OCI-LY3 (cell line): ENCODE data around the gene ACTA2.

ENCODE experiments used
- H2AFZ ChIP-seq: fragments of 200-600, 300-600 bp; shearing (Covaris generic); 2 replicates; pipeline ENCODE4 v1.6.0; 2014; ENCODE audit warnings: antibody characterized with exemption, low read depth, low read length
- H3K27ac ChIP-seq: fragments of 200-600, 300-600 bp; sonication (generic); 2 replicates; pipeline ENCODE4 v1.5.1; 2014; ENCODE audit warnings: mild to moderate bottlenecking, low read length, moderate library complexity, mixed read lengths
- H3K27me3 ChIP-seq: fragments of 200-600, 300-600 bp; sonication (generic); 2 replicates; pipeline ENCODE4 v1.6.1; 2014; ENCODE audit warnings: low read depth, low read length, mixed read lengths
- H3K36me3 ChIP-seq: fragments of 200-600, 300-600 bp; sonication (generic); replicated peaks from 2 replicates; pipeline ENCODE3; 2014; ENCODE audit warnings: low read depth, low read length, mixed read lengths
- H3K4me1 ChIP-seq: fragments of 300-600, 200-600 bp; sonication (generic); 2 replicates; pipeline ENCODE4 v1.6.1; 2014; ENCODE audit warnings: low read length, mixed read lengths
- H3K4me2 ChIP-seq: fragments of 200-600, 300-600 bp; sonication (generic); 2 replicates; pipeline ENCODE4 v1.6.1; 2014; ENCODE audit warnings: low read length, mixed read lengths
- H3K4me3 ChIP-seq: fragments of 300-600, 200-600 bp; sonication (generic); 2 replicates; pipeline ENCODE4 v1.5.1; 2014; ENCODE audit warnings: antibody characterized with exemption, mild to moderate bottlenecking, low read length, moderate library complexity
- H3K79me2 ChIP-seq: fragments of 300-600, 200-600 bp; shearing (Covaris generic); 2 replicates; pipeline ENCODE4 v1.6.1; 2014; ENCODE audit warnings: mild to moderate bottlenecking, low read length, mixed read lengths
- H3K9ac ChIP-seq: fragments of 300-600, 200-600 bp; shearing (Covaris generic); 2 replicates; pipeline ENCODE4 v1.6.0; 2014; ENCODE audit warnings: mild to moderate bottlenecking, low read length, moderate library complexity
- H3K9me3 ChIP-seq: fragments of 200-600, 300-600 bp; shearing (Covaris generic); 2 replicates; pipeline ENCODE4 v1.6.1; 2014; ENCODE audit warnings: low read length, mixed read lengths; ENCODE audit not compliant: insufficient read depth
- H4K20me1 ChIP-seq: fragments of 200-600, 300-600 bp; sonication (generic); 2 replicates; pipeline ENCODE4 v1.6.1; 2016; ENCODE audit warnings: low read length, mixed read lengths; ENCODE audit not compliant: insufficient read depth
- CTCF ChIP-seq: fragments of 200-600, 300-600 bp; sonication (generic); IDR thresholded peaks from 2 replicates; pipeline ENCODE4 v1.5.1; 2014; ENCODE audit warnings: antibody characterized with exemption, low read length, low read depth
- EZH2phosphoT487 ChIP-seq: fragments of 200-600 bp; shearing (Covaris generic); IDR thresholded peaks from 2 replicates; pipeline ENCODE4 v1.6.1; 2018; ENCODE audit warnings: antibody characterized with exemption, mixed run types, low read depth

ACTA2 gene

GRCh38 chr10:88915781-88916180 is 36.8 kb downstream of the ACTA2 start:
- Histone ChIP-seq H3K27ac (no peak overlapping the region), H4K20me1 (no peaks in the 10 kb centered on the region), H3K36me3 (peaks cover 11% of the 10 kb centered on the region), H3K4me3 (no peak overlapping the region), H3K79me2 (no peaks in the 10 kb centered on the region), H3K9me3 (no peaks in the 10 kb centered on the region), H3K4me1 (no peaks in the 10 kb centered on the region), H3K27me3 (no peaks in the 10 kb centered on the region), H2AFZ (no peak overlapping the region), H3K4me2 (no peak overlapping the region), H3K9ac (no peak overlapping the region)
- TF ChIP-seq EZH2phosphoT487, result no peak
- TF ChIP-seq CTCF, result no peak

GRCh38 chr10:88913788-88914187 is 38.8 kb downstream of the ACTA2 start:
- H3K4me2 ChIP-seq, result no peak overlapping the region
- TF ChIP-seq EZH2phosphoT487 (no peak), CTCF (no peak)

GRCh38 chr10:88913127-88913526 is 39.4 kb downstream of the ACTA2 start:
- H3K27ac ChIP-seq, result no peak overlapping the region
- no peaks in the 10 kb centered on the region for H4K20me1 ChIP-seq
- H3K4me1 ChIP-seq, result no peaks in the 10 kb centered on the region
- no peak overlapping the region for H3K9ac ChIP-seq
- H3K27me3 ChIP-seq, result no peaks in the 10 kb centered on the region
- no peaks in the 10 kb centered on the region for H3K79me2 ChIP-seq
- H3K4me3 ChIP-seq, result no peak overlapping the region
- TF ChIP-seq EZH2phosphoT487, result no peak
- TF ChIP-seq CTCF, result no peak
- H3K9me3 ChIP-seq, result no peaks in the 10 kb centered on the region
- no peak overlapping the region for H3K4me2 ChIP-seq
- no peak overlapping the region for H2AFZ ChIP-seq
- H3K36me3 ChIP-seq, result peaks cover 8% of the 10 kb centered on the region

More at GRCh38 chr10:88913788-88914187, 38.8 kb downstream of the ACTA2 start:
- no peaks in the 10 kb centered on the region for H4K20me1 ChIP-seq
- H2AFZ ChIP-seq, result no peak overlapping the region
- H3K27me3 ChIP-seq, result no peaks in the 10 kb centered on the region
- no peak overlapping the region for H3K4me3 ChIP-seq
- H3K27ac ChIP-seq, result no peak overlapping the region
- no peaks in the 10 kb centered on the region for H3K4me1 ChIP-seq
- no peaks in the 10 kb centered on the region for H3K79me2 ChIP-seq
- H3K36me3 ChIP-seq, result peaks cover 11% of the 10 kb centered on the region
- H3K9me3 ChIP-seq, result no peaks in the 10 kb centered on the region
- no peak overlapping the region for H3K9ac ChIP-seq

- Histone ChIP-seq H3K9ac (no peak overlapping the region), H4K20me1 (no peaks in the 10 kb centered on the region), H3K79me2 (no peaks in the 10 kb centered on the region), H3K27ac (no peak overlapping the region), H2AFZ (no peak overlapping the region), H3K4me3 (no peak overlapping the region), H3K27me3 (no peaks in the 10 kb centered on the region), H3K4me1 (no peaks in the 10 kb centered on the region), H3K36me3 (peaks cover 4% of the 10 kb centered on the region), H3K9me3 (no peaks in the 10 kb centered on the region), H3K4me2 (no peak overlapping the region)
- TF ChIP-seq CTCF (no peak), EZH2phosphoT487 (no peak)
Observed at GRCh38 chr10:88911851-88912250, 40.7 kb downstream of the ACTA2 start.
